KBM-7 (cell line): ENCODE measurements around the gene PDCD1.

ENCODE experiments used
- DNase-seq: peaks from one replicate; pipeline ENCODE4 v3.0.0-alpha.2; 2015
- in situ Hi-C: fragments of 300-500 bp; cut with MboI; formaldehyde crosslinking; loops from 2 replicates; pipeline ENCODE4 v1.14.3; 2020; ENCODE audit warnings: low sequenced_read_pairs, low pct_unique_long_range_greater_than_20kb, mixed read lengths

Gene PDCD1

DNA sequence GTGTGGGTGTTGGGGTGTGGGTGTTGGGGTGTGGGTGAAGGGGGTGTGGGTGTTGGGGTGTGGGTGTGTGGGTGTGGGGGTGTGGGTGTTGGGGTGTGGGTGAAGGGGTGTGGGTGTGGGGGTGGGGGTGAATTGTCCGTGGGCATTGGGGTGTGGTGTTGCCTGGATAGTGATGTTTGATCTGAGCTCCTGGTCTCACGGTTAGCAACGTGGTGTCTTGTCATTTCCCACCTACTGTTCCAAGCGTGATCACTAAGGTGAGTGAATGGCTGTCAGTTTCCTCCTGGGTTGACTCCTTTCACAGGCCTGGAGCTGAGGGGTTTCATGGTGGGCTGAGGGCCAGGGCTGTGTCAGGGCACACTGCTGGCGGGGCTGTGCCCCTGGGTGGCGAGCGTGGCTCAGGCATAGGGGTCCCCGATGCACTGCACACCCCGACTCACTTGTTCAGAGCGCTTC, 38.1 kb upstream of the PDCD1 start:
- in situ Hi-C loops = no loop called here
- DNase-seq = no peak

DNA sequence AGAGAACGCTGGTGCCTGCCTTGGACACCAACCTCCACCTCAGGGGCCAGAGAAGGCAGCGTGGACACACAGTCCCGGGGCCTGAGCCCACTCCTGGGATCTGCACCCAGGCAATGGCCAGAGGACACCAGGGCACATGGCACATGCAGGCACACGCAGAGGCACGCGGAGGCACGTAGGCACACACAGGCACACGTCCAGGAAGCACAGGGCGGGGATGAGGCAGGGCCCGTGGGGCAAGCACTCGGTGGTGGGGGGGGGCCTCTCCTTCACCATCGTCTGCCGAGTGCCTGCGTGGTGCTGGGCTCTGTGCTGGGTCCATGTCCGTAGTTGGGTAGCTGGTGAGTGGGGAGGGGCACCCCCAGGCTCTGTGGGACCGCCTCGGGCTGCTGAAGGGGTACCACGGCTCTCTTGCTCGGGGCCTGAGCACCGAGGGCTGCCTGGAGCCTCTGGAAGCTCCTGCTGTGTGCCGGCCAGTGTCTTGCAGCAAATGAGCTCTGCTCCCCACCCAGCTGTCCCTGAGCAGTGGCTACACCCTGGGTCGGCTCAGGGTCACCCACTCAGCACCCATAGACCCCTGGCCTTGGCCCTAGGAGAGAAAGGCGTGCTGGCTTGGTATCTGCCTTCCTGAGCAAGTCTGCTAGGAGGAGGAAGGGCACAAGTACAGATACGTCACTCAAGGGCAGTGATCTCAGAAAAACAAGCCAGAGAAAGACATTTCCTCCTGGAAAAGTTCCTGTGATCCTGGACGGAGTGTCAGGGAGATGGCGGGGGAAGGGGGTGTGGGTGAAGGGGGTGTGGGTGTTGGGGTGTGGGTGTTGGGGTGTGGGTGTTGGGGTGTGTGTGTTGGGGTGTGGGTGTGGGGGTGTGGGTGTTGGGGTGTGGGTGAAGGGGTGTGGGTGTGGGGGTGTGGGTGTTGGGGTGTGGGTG, 37.3 kb upstream of the PDCD1 start:
- in situ Hi-C loops = no loop called here
- DNase-seq = no peak

- DNase-seq = no peak
- in situ Hi-C loops = no loop called here
Observed at GRCh38 chr2:241895427-241895711, 36.7 kb upstream of the PDCD1 start.

GRCh38 chr2:241894681-241895426, 36.2 kb upstream of the PDCD1 start:
- no peak for DNase-seq
- in situ Hi-C loops = no loop called here

GRCh38 chr2:241894056-241894641, 35.5 kb upstream of the PDCD1 start:
- DNase-seq = no peak
- in situ Hi-C loops = no loop called here

DNA sequence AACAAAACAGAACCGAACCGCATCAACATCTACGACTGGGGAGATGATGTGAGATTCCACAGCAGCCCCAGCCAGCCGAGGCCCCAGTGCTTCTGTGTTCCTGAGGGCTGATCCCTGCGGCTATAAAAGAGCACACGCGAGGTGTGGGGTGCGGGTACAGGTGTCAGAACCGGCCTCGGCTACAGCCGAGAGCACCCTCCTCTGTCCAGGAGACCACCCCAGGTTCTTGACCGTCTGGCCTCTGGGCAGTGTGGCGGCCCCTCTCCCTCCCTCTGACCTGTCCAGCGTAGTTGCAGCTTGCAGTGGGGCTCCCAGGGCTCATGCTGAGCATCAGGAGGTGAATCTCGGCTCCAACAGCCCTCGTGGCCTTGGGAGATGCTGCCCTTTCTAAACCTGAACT, 34.6 kb upstream of the PDCD1 start:
- no peak for DNase-seq
- in situ Hi-C loops = no loop called here

DNA sequence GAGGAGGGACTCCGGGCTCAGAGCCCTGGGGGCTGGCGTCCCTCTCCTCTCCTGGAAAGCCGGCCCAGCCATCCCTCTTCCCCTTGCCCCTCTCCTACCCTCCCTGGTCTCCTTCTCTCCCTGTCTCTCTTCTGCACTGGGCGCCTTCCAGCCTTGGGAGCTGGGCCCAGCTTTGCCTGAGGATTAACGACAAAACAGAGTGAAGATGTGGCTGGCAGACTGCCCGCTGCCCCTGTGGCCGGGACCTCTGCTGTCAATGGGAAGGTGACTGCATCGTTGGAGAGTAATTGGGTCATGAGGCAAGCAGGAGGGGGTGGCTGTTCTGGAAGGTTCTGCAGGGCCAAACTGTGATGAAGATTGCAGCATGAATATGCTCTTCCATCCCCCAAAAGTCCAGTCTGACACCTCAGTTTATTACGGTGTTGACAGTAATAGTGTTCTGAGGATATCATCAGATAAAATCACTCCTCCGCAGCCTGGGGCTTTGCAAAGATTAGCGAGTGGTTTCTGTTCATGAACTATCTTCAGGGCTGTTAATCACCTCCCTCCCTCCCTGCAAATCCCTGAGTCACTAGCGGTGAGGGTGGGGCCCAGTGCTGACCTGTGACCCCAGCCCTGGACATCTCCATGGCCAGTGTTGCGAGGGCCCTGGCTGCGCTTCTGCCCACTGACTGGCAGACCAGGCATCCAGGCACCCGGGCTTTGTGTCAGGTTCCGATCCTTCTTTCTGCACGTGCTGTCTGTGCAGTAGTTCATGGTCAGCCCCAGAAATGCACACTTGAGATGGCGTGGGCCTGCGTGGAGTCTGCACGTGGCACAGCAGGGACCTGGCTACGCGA, 33.8 kb upstream of the PDCD1 start:
- in situ Hi-C loops = no loop called here

GRCh38 chr2:241891988-241892298, 33.2 kb upstream of the PDCD1 start:
- DNase-seq = no peak
- in situ Hi-C loops = no loop called here

More for the DNA sequence above, 33.8 kb upstream of the PDCD1 start:
- DNase-seq = peak; percentile 15

DNA sequence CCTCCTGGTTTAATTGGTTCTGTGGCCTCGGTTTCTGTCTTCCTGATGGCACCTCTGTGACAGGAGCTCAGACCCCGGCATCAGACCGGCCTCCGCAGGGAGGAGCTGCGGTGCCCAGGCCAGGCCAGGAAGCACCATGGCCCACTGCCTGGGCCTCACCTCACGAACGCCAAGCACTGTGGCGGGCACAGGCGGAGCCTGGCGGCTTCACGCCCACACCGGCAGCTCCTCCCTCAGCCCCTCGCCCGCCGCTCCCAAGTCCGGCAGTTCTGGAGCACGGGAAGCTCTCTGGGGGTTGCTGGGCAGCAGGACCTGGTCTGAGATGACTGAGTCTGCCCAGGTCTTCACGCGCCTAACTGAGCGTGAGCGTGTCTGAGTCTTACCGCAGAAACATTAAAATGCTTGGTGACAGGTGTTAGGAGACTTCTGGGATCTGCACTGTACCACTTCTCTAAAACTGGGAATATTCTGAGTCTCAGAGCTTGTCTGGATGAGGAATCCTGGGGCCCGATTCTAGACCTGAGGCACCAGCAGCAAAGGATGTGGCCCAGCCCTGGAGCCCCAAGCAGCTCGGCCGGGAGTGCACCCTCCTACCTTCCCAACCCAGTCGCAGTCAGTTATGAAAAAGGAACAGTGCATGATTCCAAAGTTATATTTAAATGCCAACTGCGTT, 32.8 kb upstream of the PDCD1 start:
- in situ Hi-C loops = no loop called here
- no peak for DNase-seq

- DNase-seq = no peak
- in situ Hi-C loops = no loop called here
Observed at GRCh38 chr2:241890524-241891235, 32.0 kb upstream of the PDCD1 start.

DNA sequence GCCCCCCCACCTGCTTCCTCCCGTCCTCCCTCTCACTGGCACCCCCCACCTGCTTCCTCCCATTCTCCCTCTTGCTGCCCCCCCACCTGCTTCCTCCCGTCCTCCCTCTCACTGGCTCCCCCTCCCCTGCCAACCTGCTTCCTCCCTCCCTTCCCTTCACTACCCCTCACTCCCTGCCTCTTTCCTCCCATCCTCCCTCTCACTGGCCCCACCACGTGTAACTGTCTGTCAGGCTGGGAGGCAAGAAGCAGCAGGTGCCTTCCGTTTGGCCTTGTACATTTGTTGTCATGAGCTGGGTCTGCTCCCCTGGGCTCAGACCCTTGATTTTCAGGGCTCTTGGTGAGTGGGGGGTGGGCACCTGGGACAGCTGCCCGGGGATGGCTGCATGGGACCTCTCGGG, 29.9 kb upstream of the PDCD1 start:
- peak; percentile 26 for DNase-seq
- in situ Hi-C loops = no loop called here

GRCh38 chr2:241887806-241888522, 29.3 kb upstream of the PDCD1 start:
- in situ Hi-C loops = no loop called here

GRCh38 chr2:241886840-241887447, 28.2 kb upstream of the PDCD1 start:
- in situ Hi-C loops = no loop called here
- no peak for DNase-seq

More at GRCh38 chr2:241887806-241888522, 29.3 kb upstream of the PDCD1 start:
- no peak for DNase-seq

- no peak for DNase-seq
- in situ Hi-C loops = no loop called here
Observed at GRCh38 chr2:241885946-241886643, 27.4 kb upstream of the PDCD1 start.

- in situ Hi-C loops = no loop called here
- DNase-seq = no peak
Observed at GRCh38 chr2:241885291-241885945, 26.7 kb upstream of the PDCD1 start.

DNA sequence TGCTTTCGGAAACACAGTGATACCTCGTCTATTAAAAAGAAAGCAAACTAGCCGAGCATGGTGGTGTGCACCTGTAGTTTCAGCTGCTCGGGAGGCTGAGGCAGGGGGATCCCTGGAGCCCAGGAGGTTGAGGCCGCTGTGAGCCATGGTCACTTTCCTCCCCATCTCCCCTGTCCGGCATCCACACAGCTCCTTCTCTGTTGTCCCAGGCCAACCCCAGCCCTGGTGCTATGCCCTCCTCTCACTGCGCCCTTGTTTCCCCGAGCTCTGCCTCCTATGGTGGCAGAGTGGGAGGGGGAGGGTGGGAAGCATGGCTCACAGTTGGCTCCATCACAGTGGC, 26.2 kb upstream of the PDCD1 start:
- no peak for DNase-seq
- in situ Hi-C loops = no loop called here
